Activated CD4-positive, CD25-positive, alpha-beta regulatory T cell treated with anti-CD3 and anti-CD28 coated beads, Interleukin-2, amount 50 U/mL, for 16 hours (primary cell): ENCODE measurements around the gene ITPRID1.
"Not testable (repeated sequence)": the region's sequence is repeated elsewhere in the genome, so short reads cannot be mapped to it uniquely, and the experiment has no call there.

Experiments
- DNase-seq: peaks from one replicate; pipeline ENCODE4 v3.0.0-alpha.2; 2020; ENCODE audit warnings: low read depth, low spot score

Gene ITPRID1

DNA sequence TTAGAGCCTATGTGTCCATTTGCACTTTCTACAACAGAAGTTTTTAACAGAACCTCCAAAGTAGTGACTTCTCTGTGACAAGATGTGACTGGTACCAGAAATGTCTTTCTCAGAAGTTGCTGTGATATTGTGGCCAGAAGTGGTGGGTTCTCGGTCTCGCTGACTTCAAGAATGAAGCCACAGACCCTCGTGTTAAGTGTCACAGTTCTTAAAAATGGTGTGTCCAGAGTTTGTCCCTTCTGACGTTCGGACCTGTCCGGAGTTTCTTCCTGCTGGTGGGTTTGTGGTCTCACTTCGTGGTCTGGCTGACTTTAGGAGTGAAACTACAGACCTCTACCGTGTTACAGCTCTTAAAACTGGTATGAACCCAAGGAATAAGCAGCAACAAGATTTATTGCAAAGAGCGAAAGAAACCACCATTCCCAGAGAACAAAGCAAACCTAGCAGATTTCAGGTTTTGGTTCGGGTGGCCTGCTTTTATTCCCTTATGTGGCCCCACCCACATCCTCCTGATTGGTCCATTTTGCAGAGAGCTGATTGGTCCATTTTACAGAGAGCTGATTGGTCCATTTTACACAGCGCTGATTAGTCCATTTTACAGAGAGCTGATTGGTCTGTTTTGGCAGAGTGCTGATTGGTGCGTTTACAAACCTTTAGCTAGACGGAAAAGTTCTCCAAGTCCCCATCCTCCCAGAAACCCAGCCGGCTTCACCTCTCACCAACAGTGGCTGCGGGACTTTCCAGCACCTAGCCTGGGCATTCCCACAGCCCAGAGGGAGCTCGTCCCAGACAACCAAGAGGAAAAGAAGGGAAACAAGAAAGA lies 3.0 kb downstream of the ITPRID1 start:
- DNase-seq = no peak

DNA sequence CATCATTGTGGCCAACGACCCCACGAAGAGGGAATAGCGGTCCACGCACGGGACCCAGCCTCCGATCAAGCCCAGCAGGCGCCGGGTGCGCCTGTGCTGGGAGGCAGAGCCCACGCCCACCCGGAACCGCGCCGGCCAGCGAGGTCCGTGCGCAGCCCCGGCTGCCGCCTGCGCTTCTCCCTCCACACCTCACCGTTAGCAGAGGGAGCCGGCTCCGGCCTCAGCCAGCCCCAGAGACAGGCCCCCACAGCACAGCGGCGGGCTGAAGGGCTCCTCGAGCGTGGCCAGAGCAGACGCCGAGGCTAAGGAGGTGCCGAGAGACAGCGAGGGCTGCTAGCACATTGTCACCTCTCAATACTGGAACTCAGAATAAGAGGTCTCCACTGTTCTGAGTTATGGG lies 3.6 kb downstream of the ITPRID1 start:
- DNase-seq = no peak

DNA sequence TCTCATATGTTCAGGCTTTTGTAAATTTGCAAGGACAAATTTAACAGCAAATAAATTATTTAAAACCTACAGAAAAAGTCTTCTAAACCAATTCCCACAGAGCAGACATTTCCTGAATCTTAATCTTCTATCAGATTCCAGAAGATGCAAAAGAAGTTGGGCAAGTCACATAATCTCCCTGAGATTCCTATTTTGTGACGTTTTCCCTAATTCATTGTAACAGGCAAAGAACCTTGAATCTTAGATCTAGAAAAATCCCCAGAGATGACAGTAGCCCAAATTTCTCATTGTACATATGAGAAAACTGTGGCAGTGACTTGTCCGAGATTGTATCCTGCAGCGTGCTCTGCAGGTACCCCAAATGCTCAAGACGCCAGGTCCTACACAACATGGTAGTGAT lies 4.9 kb downstream of the ITPRID1 start:
- DNase-seq = no peak

- no peak for DNase-seq
Measured at GRCh38 chr7:31521336-31522010, 7.6 kb downstream of the ITPRID1 start.

DNA sequence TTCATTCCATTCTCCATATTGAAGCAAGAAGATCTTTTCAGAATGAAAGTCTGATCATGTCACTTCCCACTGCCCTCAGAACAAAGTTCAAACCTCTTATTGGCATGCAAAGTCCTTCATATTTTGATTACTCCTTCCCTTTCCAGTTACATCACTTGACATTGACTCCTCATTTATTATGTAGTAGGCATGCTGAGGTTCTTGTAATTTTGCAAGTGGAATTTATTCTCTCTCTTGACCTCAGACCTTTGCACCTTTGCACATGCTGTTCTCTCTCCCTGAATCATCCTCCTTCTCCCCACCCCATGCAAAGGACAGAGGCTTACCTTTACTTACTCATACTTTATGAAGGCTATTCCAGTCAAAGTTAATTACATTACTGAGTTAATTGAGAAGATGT lies 13.0 kb downstream of the ITPRID1 start:
- DNase-seq = no peak

DNA sequence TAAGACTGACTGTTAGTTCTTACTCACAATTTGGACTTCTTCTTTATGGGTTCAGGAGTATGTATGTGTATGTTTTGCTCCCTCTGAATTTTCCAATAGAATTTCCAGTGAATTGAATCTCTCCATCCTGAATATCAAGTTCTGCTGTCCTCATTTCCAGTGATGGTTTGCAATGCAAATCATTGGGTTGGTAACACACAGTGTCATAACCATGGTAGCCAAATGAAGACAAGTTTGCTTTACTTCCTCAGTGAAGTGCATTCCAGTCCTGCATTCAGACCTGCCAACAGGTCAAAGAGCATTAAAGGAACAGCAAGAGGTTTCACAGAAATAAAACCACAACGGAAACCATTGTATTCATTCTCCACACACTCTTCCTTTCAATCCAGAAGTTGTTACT lies 15.2 kb downstream of the ITPRID1 start:
- DNase-seq = no peak

DNA sequence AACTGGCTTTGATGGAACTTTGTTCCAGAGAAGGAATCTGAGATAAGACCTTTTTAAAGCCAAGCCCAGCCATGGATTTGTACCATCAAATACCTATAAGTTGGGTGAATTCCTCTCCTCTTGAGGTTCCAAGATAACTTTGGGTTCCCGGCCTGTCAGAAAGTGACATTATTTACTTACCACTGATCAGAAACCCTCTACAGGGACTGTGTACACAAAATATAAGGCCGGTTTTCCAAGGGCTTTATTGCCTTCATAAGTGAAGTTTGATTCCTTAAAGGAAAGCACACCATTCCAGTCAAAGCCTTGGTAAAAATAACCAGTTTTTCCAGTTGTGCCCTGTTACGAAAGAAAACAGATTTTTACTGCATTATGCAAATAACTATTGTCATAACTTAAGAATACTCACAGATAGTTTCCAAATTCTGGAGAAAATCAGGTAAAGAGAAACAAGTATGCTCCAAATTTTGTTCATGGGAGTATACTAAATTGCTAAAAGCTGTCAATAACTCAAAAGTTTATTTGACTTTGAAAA lies 26.8 kb downstream of the ITPRID1 start:
- not testable (repeated sequence) for DNase-seq

GRCh38 chr7:31545549-31545948 lies 31.7 kb downstream of the ITPRID1 start:
- DNase-seq = no peak

- DNase-seq = no peak
Measured at GRCh38 chr7:31549611-31550010, 35.7 kb downstream of the ITPRID1 start.

DNA sequence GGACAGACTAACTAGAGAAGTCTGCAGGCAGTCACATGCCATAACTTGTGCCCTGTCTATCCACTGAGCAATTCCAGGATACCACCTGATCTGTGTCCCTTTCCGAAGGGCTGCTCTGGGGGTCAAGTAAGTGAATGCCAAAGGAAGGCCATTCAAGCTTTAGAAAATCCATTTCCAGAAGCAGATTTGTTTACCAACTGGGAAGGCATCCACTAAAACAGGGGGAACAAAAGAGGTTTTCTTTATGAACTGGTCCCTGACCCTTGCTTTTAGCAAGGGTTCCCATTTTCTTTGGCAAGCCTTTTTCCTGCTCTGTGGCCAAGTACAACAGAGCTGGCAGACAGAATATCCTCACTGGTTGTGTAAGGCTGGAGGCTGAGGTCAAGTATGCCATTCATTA lies 36.5 kb downstream of the ITPRID1 start:
- DNase-seq = no peak

- DNase-seq = no peak
Measured at GRCh38 chr7:31553661-31554081, 39.8 kb downstream of the ITPRID1 start.

DNA sequence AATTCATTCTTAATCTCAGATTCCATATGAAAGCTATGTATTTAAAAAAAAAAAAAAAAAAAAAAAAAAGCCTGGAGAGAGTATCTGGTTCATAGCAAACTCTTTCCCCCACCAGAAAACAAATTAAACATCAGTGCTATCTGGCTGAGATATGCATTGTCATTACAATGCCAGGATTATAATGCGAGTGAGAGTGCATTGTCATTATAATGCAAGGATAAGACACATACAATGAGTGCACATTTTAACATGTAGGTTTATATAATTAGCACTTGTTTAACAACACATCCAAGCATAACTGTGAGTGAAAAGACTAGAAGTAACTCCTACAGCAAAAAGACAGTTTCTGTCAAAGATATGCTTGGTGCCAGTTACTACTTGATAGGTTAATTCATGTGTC lies 48.1 kb downstream of the ITPRID1 start:
- DNase-seq = no peak

- no peak for DNase-seq
Measured at GRCh38 chr7:31563522-31563921, 49.6 kb downstream of the ITPRID1 start.

GRCh38 chr7:31563951-31564350 lies 50.1 kb downstream of the ITPRID1 start:
- DNase-seq = no peak

DNA sequence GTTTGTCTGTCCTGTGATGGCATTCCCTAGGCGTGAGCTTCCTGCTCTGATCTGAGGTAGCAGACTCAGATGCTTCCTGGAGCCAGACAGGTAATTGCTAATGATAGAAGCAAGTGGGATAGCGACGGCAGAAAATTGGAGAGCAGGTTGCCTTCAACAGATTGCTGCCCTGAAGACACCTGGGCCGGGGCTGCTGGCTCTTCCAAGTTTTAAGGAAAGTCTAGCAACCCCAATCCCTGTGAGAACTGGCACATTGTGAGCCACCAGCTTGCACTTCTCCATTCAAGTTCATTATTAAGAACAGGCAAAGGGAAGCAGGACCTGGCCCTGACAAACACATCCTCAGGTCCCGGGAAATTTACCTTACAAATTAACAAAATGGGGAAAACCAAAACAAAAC lies 50.8 kb downstream of the ITPRID1 start:
- no peak for DNase-seq

DNA sequence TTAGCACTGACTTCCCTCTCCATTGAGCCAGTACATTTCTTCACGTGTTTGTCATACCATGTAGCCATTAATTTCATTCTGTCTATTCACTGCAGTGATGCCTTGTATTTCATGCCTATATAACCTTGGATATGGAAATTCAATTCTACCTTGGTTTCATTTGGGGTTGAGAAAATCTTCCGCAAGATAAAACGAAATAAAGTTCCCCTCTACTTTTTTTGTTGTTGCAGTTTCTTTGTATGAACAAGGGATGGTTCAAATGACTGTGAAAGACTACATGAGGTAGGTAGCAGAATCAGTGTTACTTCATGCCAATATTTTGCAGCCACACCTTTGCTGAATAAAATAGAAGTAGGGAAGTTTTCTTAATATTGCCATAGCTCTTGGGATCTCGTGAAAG lies 55.6 kb downstream of the ITPRID1 start:
- no peak for DNase-seq

GRCh38 chr7:31583526-31583925 lies 69.6 kb downstream of the ITPRID1 start:
- DNase-seq = no peak

- no peak for DNase-seq
Measured at GRCh38 chr7:31583942-31584341, 70.1 kb downstream of the ITPRID1 start.

DNA sequence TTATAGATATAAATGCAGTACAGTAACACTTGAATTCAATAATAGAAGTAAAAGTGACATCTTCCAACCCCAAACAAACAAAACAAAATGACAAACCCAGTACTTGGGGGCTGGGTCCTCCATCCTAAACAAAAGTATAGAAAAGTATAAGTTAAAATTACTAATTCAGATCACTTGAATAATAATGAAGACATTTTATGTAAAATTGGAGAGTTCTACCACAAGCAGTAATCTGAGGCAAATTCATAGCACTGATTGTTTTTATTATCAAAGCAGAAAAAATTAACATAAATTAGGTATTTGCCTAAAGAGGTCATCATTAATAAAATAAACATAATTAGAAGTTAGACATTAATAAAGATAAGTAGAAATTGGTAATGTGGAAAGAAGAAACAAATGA lies 81.5 kb downstream of the ITPRID1 start:
- no peak for DNase-seq

- DNase-seq = no peak
Measured at GRCh38 chr7:31602041-31602625, 88.2 kb downstream of the ITPRID1 start.

DNA sequence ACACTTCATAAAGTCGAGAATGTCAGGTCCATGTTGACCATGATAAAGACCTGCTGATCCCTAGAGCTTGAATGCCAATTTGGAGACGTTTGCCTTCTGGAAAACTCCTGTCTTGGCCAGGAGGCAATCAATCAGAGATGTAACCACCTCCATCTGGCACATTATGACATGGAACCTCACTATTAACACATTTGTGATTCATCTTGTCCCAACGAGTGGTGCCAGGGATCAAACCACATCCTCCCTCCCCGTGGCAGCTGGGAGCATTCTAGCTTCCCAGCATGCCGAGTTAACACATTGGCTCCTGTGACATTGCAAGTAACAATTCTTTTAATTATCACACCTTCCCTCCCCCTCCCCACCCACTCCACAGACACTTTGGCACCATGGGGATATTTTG lies 89.2 kb downstream of the ITPRID1 start:
- no peak for DNase-seq

GRCh38 chr7:31613604-31614003 lies 99.7 kb downstream of the ITPRID1 start:
- DNase-seq = no peak

DNA sequence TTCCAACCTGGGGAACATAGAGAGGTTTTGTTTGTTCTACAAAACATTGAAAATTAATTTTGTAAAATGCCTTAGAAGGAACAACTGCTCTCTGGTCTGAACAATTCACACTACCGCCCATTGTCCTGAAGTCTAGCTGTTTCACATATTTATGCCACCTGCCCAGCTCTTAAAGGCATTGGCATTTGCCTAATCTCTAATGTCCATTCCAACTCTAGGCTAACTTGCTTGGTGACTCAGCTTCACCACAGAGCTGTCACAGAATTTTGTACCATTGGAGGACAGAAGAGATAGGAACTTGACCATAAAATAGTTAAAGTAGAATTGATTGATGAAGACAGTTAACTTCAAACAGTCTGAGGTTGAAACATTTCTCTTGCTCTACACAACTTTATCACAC lies 119.6 kb downstream of the ITPRID1 start:
- DNase-seq = no peak
